Measurements from ENCODE around the gene LRMDA. TPM values are rescaled to one million over a fixed set of nuclear protein-coding genes. Genes with fewer than 3 reads are reported as not detected.

The LRMDA gene
- total RNA-seq, 6 donors from 2014 or later: 12.8 to 185 (median 18.1) TPM

DNA sequence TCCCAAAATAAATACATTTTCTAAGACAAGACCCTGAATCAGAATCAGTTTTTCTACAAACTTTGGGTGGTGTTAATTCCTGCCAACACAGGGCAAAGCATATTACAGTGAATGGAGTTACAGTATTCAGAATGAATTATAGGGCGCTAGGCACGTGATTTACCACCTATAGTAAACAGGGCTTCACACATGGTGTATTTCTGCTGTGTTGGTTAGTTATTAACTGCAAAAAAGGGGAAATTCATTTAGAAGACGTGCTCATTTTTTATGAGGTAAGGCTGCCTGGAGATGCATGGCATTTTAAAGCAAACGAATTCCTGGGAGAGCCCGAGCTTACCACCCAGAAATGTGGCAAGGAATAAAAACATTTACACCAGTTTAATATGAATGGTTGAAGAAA is 393.8 kb downstream of the LRMDA start:
- Histone ChIP-seq H3K27ac (no peak overlapping the region), H3K36me3 (no peaks in the 10 kb centered on the region), H3K9me3 (no peaks in the 10 kb centered on the region), H3K4me3 (no peak overlapping the region), H3K27me3 (no peaks in the 10 kb centered on the region), H3K4me1 (no peaks in the 10 kb centered on the region)
- DNase-seq (no peak), ATAC-seq (ENCODE audit: low FRiP score in 2 of 2) (no peak)
- 74 to 82% methylated on average over 5 of the region's 5 CpGs for WGBS, 2 donors
- no peak for TF ChIP-seq POLR2A (IDR thresholded peaks at IDR 0.05)
- TF ChIP-seq, protein P1, sequence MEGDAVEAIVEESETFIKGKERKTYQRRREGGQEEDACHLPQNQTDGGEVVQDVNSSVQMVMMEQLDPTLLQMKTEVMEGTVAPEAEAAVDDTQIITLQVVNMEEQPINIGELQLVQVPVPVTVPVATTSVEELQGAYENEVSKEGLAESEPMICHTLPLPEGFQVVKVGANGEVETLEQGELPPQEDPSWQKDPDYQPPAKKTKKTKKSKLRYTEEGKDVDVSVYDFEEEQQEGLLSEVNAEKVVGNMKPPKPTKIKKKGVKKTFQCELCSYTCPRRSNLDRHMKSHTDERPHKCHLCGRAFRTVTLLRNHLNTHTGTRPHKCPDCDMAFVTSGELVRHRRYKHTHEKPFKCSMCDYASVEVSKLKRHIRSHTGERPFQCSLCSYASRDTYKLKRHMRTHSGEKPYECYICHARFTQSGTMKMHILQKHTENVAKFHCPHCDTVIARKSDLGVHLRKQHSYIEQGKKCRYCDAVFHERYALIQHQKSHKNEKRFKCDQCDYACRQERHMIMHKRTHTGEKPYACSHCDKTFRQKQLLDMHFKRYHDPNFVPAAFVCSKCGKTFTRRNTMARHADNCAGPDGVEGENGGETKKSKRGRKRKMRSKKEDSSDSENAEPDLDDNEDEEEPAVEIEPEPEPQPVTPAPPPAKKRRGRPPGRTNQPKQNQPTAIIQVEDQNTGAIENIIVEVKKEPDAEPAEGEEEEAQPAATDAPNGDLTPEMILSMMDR (IDR thresholded peaks at IDR 0.05): no peak

DNA sequence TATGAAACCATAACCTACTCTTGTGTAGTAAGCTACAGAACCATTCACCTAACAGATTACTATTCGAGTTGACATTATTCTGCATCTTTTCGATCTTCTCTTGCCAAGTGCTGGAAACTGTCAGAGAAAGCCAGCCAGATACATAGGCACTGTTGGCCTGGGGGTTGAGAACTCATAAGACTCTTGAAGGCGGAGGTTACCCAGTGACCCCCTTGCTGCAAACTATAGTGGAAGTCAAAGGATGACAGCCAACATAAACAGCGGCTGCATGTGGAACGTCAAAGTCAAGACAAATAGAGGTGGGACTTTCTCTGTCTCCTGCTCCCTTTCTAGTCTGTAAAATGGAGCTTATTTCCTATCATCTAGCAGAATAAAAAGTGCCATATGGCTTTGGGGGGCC is 394.2 kb downstream of the LRMDA start:
- Histone ChIP-seq H3K36me3 (no peaks in the 10 kb centered on the region), H3K4me1 (no peaks in the 10 kb centered on the region), H3K27ac (no peak overlapping the region), H3K9me3 (no peaks in the 10 kb centered on the region), H3K27me3 (no peaks in the 10 kb centered on the region), H3K4me3 (no peak overlapping the region)
- ATAC-seq (ENCODE audit: low FRiP score in 2 of 2): no peak
- no peak for TF ChIP-seq POLR2A (IDR thresholded peaks at IDR 0.05)
- no peak for TF ChIP-seq EP300 (IDR thresholded peaks at IDR 0.05)
- TF ChIP-seq, protein P1 (IDR thresholded peaks at IDR 0.05): no peak
- no peak for TF ChIP-seq POLR2AphosphoS5 (IDR thresholded peaks at IDR 0.05)
- no peak for DNase-seq
- WGBS, 2 donors: 78 to 86% methylated on average over 5 of the region's 5 CpGs

DNA sequence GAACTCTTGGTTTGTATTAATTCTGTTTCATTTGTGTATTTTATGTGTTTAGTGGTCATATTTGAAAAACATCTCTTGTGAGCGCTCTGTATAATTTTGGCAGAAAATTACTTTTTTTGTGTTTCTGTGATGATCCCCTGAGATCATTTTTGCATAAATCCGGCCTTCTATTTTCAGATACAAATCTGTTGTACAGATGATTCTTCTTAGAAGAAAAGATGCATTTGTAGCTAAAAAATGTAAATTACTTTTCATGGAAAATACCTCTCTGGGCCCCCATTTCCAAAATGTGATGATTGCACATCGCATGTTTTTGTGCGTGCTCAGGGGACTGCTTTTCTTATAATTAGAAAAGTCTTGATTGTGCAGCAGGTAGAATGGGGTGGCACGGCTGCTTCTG is 395.4 kb downstream of the LRMDA start:
- H3K4me3 ChIP-seq: no peak overlapping the region
- no peak for TF ChIP-seq EP300 (IDR thresholded peaks at IDR 0.05)
- TF ChIP-seq, protein P1 (IDR thresholded peaks at IDR 0.05): no peak
- TF ChIP-seq POLR2AphosphoS5 (IDR thresholded peaks at IDR 0.05): no peak
- H3K36me3 ChIP-seq: no peaks in the 10 kb centered on the region
- H3K9me3 ChIP-seq: no peaks in the 10 kb centered on the region
- H3K27ac ChIP-seq: no peak overlapping the region
- ATAC-seq (ENCODE audit: low FRiP score in 2 of 2): no peak
- no peak for DNase-seq
- H3K27me3 ChIP-seq: no peaks in the 10 kb centered on the region
- no peaks in the 10 kb centered on the region for H3K4me1 ChIP-seq
- WGBS, 2 donors: 93 to 96% methylated on average over 5 of the region's 5 CpGs

DNA sequence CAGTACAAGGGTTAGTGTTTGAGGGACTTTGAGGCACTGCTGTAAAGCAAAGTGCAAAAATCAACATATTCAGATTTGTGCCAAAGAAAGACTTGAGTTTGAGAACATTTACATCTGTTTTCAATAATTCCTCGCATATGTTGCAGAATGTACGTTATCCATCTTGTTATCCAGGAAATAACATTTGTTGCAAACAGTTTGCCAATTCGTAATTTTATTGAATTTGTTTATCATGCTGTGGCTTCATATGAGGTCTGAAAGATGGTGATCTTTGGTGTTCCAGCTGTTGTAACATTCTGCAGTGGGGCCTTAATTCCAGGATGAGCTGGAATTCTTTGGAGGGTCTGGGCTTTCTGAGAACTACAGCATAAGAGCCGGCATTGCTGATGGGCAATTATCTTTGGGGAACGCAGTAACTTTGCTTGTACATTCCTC is 396.2 kb downstream of the LRMDA start:
- Histone ChIP-seq H3K4me3 (no peak overlapping the region), H3K9me3 (no peaks in the 10 kb centered on the region), H3K27ac (no peak overlapping the region), H3K36me3 (no peaks in the 10 kb centered on the region), H3K4me1 (no peaks in the 10 kb centered on the region), H3K27me3 (no peaks in the 10 kb centered on the region)
- WGBS, 2 donors: 86 to 89% methylated on average over 5 of the region's 5 CpGs
- ATAC-seq (ENCODE audit: low FRiP score in 2 of 2) (no peak), DNase-seq (no peak)
- TF ChIP-seq, protein P1 (IDR thresholded peaks at IDR 0.05): no peak
- TF ChIP-seq POLR2AphosphoS5 (IDR thresholded peaks at IDR 0.05): no peak
- no peak for TF ChIP-seq POLR2A (IDR thresholded peaks at IDR 0.05)
- TF ChIP-seq EP300 (IDR thresholded peaks at IDR 0.05): no peak

DNA sequence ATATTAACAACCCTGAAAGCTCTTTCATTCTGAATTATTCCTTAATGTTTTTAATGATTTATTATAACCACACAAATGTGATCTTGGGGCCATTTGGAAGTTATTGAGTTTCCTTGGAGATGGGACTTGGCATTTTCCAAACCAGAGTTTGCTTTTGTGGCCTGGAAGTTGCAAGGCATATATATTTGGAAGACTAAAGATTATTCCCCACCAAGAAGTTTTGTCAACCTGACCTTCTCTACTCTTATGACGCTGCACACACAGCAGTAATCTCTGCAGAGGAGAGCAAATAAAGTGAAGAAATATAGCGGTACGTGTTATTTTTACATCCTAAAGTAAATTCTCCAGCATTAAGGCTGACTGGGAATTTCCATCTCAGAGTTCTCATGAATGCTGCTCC is 397.0 kb downstream of the LRMDA start:
- Histone ChIP-seq H3K27ac (no peak overlapping the region), H3K4me1 (no peaks in the 10 kb centered on the region), H3K36me3 (no peaks in the 10 kb centered on the region), H3K27me3 (no peaks in the 10 kb centered on the region), H3K9me3 (no peaks in the 10 kb centered on the region), H3K4me3 (no peak overlapping the region)
- DNase-seq: no peak
- 81 to 92% methylated on average over 3 of the region's 3 CpGs for WGBS, 2 donors
- TF ChIP-seq EP300 (IDR thresholded peaks at IDR 0.05) (no peak), POLR2A (IDR thresholded peaks at IDR 0.05) (no peak), POLR2AphosphoS5 (IDR thresholded peaks at IDR 0.05) (no peak)
- TF ChIP-seq, protein P1 (IDR thresholded peaks at IDR 0.05): no peak
- ATAC-seq (ENCODE audit: low FRiP score in 2 of 2): no peak
